B cell (primary cell): Measurements from ENCODE around the gene TM2D1. TPM values are rescaled to one million over a fixed set of nuclear protein-coding genes. Genes with fewer than 3 reads are reported as not detected.

ENCODE experiments used
- ATAC-seq: fragments of 200-7000 bp; cut with Tn5 transposase; one replicate; pipeline ENCODE4 v1.10.0; 2021; ENCODE audit warnings: low read depth, mild to moderate bottlenecking, moderate number of reproducible peaks, moderate library complexity
- CTCF ChIA-PET: fragments of 350-600 bp; sonication (Branson Sonifier 250); formaldehyde crosslinking; loops from one replicate; lab custom pipeline; 2021; ENCODE audit warnings: antibody characterized with exemption, inconsistent platforms; lab: Charles Lee
- POLR2A ChIA-PET: fragments of 350-600 bp; sonication (Branson Sonifier 250); formaldehyde crosslinking; loops from one replicate; lab custom pipeline; 2021; ENCODE audit warnings: antibody characterized with exemption; lab: Charles Lee
- DNase-seq: peaks from one replicate; pipeline ENCODE4 v3.0.0; 2013
- H2AFZ ChIP-seq: 2 replicates; pipeline ENCODE4 v1.6.1; 2012; ENCODE audit warnings: mild to moderate bottlenecking, low read depth, low read length; ENCODE audit not compliant: insufficient read depth, poor library complexity, severe bottlenecking
- H3K27ac ChIP-seq, 2 donors: 1 replicate in 1 of 2; 2 replicates in 1 of 2; pipeline ENCODE4 v1.5.1; 2012 to 2013; ENCODE audit warnings: low read length in 2 of 2, mild to moderate bottlenecking in 2 of 2, moderate library complexity in 1 of 2
- H3K27me3 ChIP-seq, 4 experiments: fragments of 200-600 bp in 1 of 4; sonication (generic) in 1 of 4; replicated peaks in 1 of 4; 1 replicate in 2 of 4; 2 replicates in 2 of 4; pipeline versions ENCODE4 v1.6.1 to v1.7.0; 2013 to 2016; ENCODE audit warnings: low read length in 3 of 4, mild to moderate bottlenecking in 2 of 4, mixed read lengths in 1 of 4, moderate library complexity in 1 of 4; ENCODE audit not compliant: insufficient read depth in 4 of 4, control insufficient read depth in 3 of 4; ENCODE audit errors: control extremely low read depth in 1 of 4
- H3K36me3 ChIP-seq, 2 experiments: replicated peaks in 1 of 2; 1 replicate in 1 of 2; 2 replicates in 1 of 2; pipeline versions ENCODE4 v1.6.1 to v1.7.1; 2013; ENCODE audit warnings: low read length in 1 of 2; ENCODE audit not compliant: insufficient read depth in 2 of 2, control insufficient read depth in 1 of 2; ENCODE audit errors: control extremely low read depth in 1 of 2, extremely low read depth in 1 of 2
- H3K4me1 ChIP-seq, 2 donors: fragments of 200-600 bp in 1 of 2; sonication (generic) in 1 of 2; 1 replicate in 1 of 2; 2 replicates in 1 of 2; pipeline versions ENCODE4 v1.5.1 to v1.6.1; 2013 to 2017; ENCODE audit warnings: low read length in 2 of 2; ENCODE audit not compliant: control insufficient read depth in 2 of 2, insufficient read depth in 2 of 2
- H3K4me2 ChIP-seq: replicated peaks from 2 replicates; pipeline ENCODE3; 2012; ENCODE audit warnings: mild to moderate bottlenecking, low read depth, low read length; ENCODE audit not compliant: poor library complexity, severe bottlenecking
- H3K4me3 ChIP-seq, 5 experiments: fragments of 200-600 bp in 1 of 5; sonication (generic) in 1 of 5; 1 replicate in 3 of 5; 2 replicates in 2 of 5; pipeline versions ENCODE4 v1.5.1 to v1.7.0; 2011 to 2016; ENCODE audit warnings: low read length in 4 of 5, mild to moderate bottlenecking in 4 of 5, low read depth in 2 of 5, control low read depth in 1 of 5, moderate library complexity in 1 of 5; ENCODE audit not compliant: insufficient read depth in 1 of 5; ENCODE audit errors: control extremely low read depth in 1 of 5, extremely low read depth in 1 of 5
- H3K79me2 ChIP-seq: fragments of 200-600 bp; sonication (generic); one replicate; pipeline ENCODE4 v1.6.0; 2016; ENCODE audit warnings: low read length; ENCODE audit not compliant: control insufficient read depth, insufficient read depth
- H3K9ac ChIP-seq: fragments of 200-600 bp; sonication (generic); 2 replicates; pipeline ENCODE4 v1.6.1; 2017; ENCODE audit warnings: mild to moderate bottlenecking, low read length, moderate library complexity
- H3K9me3 ChIP-seq, 3 donors: one replicate each; pipeline versions ENCODE4 v1.6.1 to v1.7.1; 2013; ENCODE audit warnings: low read length in 2 of 3; ENCODE audit not compliant: control insufficient read depth in 2 of 3, insufficient read depth in 1 of 3; ENCODE audit errors: control extremely low read depth in 1 of 3
- H4K20me1 ChIP-seq: 2 replicates; pipeline ENCODE4 v1.6.0; 2012; ENCODE audit warnings: mild to moderate bottlenecking, low read length; ENCODE audit not compliant: insufficient read depth, control insufficient read depth, poor library complexity, severe bottlenecking
- H3K27ac Mint-ChIP-seq: one replicate; pipeline ENCODE4 v1.8.0; 2021; ENCODE audit warnings: mixed read lengths
- H3K27me3 Mint-ChIP-seq: one replicate; pipeline ENCODE4 v1.8.0; 2021; ENCODE audit warnings: mixed read lengths
- H3K4me1 Mint-ChIP-seq: one replicate; pipeline ENCODE4 v1.8.0; 2021; ENCODE audit warnings: mixed read lengths
- H3K4me3 Mint-ChIP-seq: one replicate; pipeline ENCODE4 v1.8.0; 2021; ENCODE audit warnings: mixed read lengths
- H3K9me3 Mint-ChIP-seq: one replicate; pipeline ENCODE4 v1.8.0; 2022; ENCODE audit warnings: mixed read lengths; ENCODE audit not compliant: insufficient read depth
- CTCF ChIP-seq: fragments of 200-600 bp; IDR thresholded peaks from one replicate; pipeline ENCODE4 v1.8.0; 2022; ENCODE audit warnings: antibody characterized with exemption, mild to moderate bottlenecking
- EZH2 ChIP-seq: IDR thresholded peaks from 2 replicates; pipeline ENCODE4 v1.6.1; 2012; ENCODE audit warnings: borderline replicate concordance, low read depth, mild to moderate bottlenecking, moderate library complexity, low read length; ENCODE audit not compliant: insufficient read depth, poor library complexity, severe bottlenecking
- WGBS: methylation state at CpG from one replicate; pipeline ENCODE4 v1.1.5; 2013; ENCODE audit warnings: missing lambda C conversion rate; ENCODE audit not compliant: insufficient coverage; 5-methylcytosine and 5-hydroxymethylcytosine counted together
- intact Hi-C: fragments of 100-400 bp; cut with micrococcal nuclease; formaldehyde crosslinking; loops from one replicate; pipeline ENCODE4 v1.10.0; 2022
- polyA plus RNA-seq: library from polyadenylated mRNA; depleted of rRNA; stranded (reverse); fragments of >200 nt; gene quantifications from 2 replicates; pipeline ENCODE4 v1.2.3, GENCODE V29; 2012
- total RNA-seq, 2 donors: library from RNA; stranded (reverse); fragments of 120-200 nt in 1 of 2; gene quantifications; 1 replicate in 1 of 2; 2 replicates in 1 of 2; pipeline versions ENCODE4 v1.2.3 to v1.2.4, GENCODE V29; 2013 to 2022

Gene TM2D1
- total and polyA plus RNA-seq, 2 donors (not counting 1 experiment from before 2014, with no cell fraction given), result 30.8 to 53.3 TPM

DNA sequence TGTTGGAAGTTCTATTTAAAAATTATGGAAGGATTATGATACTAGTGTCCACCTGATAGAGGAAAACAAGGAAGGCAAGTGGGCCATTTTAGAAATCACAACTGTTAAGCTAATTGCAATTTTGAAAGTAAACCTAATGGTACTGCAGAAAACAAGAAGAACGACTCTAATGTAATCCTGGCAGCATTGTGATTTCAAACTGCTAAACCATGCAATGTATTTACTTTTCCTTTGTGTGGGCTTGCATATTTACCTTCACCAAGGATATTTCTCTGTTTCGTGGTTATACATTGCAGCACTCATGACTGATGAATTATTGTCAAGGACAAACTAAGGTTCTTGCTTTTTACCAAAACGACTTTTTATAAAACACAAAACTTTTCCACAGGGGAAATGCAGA lies 88.1 kb downstream of the TM2D1 start:
- Histone ChIP-seq H3K9me3 (no peaks in the 10 kb centered on the region), H3K4me3 (no peak overlapping the region), H2AFZ (no peak overlapping the region), H3K9ac (no peak overlapping the region), H3K36me3 (no peaks in the 10 kb centered on the region), H3K27me3 (no peaks in the 10 kb centered on the region), H3K79me2 (no peaks in the 10 kb centered on the region), H4K20me1 (no peaks in the 10 kb centered on the region), H3K27ac (no peak overlapping the region), H3K4me2 (no peak overlapping the region), H3K4me1 (no peaks in the 10 kb centered on the region)
- CTCF ChIA-PET, result interaction anchor here (0.6 kb wide), 1 partner anchor 43 kb away, joined by 5 read pairs; no protein-coding TSS in a partner anchor
- Mint-ChIP-seq H3K27ac (no peak overlapping the region), H3K9me3 (no peaks in the 10 kb centered on the region), H3K27me3 (peaks cover 11% of the 10 kb centered on the region), H3K4me1 (peaks cover 13% of the 10 kb centered on the region), H3K4me3 (no peak overlapping the region)
- POLR2A ChIA-PET, result no interaction called here
- WGBS, result 100% methylated on average over 1 of the region's 3 CpGs
- no peak for ATAC-seq
- DNase-seq, result no peak
- intact Hi-C loops, result no loop called here
- no peak for TF ChIP-seq EZH2
- TF ChIP-seq CTCF, result no peak

GRCh38 chr1:61636376-61636775 lies 88.6 kb downstream of the TM2D1 start:
- Histone ChIP-seq H3K4me2 (no peak overlapping the region), H3K36me3 (no peaks in the 10 kb centered on the region), H3K27me3 (no peaks in the 10 kb centered on the region), H3K9me3 (no peaks in the 10 kb centered on the region), H3K4me1 (no peaks in the 10 kb centered on the region), H3K27ac (no peak overlapping the region), H2AFZ (no peak overlapping the region), H4K20me1 (no peaks in the 10 kb centered on the region), H3K9ac (no peak overlapping the region), H3K4me3 (no peak overlapping the region), H3K79me2 (no peaks in the 10 kb centered on the region)
- Mint-ChIP-seq H3K9me3 (no peaks in the 10 kb centered on the region), H3K27me3 (peaks cover 11% of the 10 kb centered on the region), H3K4me1 (peaks cover 9% of the 10 kb centered on the region), H3K4me3 (no peak overlapping the region), H3K27ac (no peak overlapping the region)
- DNase-seq (no peak), ATAC-seq (no peak)
- TF ChIP-seq CTCF (no peak), EZH2 (no peak)
- ChIA-PET POLR2A (no interaction called here), CTCF (interaction anchor here (0.6 kb wide), 1 partner anchor 43 kb away, joined by 5 read pairs; no protein-coding TSS in a partner anchor)
- no CpG with 5 or more reads among the region's 4 CpGs for WGBS
- intact Hi-C loops, result no loop called here
